Esophagus squamous epithelium (tissue), 5 donors: Measurements from ENCODE around the gene CYP26B1. TPM values are rescaled to one million over a fixed set of nuclear protein-coding genes. Genes with fewer than 3 reads are reported as not detected.
A peak's percentile ranks its signal among the peaks of the same experiment; 100 is the strongest.

ENCODE experiments used
- DNase-seq: peaks from one replicate; lab custom pipeline; 2025; lab: John Stamatoyannopoulos, UW
- H3K27ac ChIP-seq, 4 donors: fragments of 200-600 bp; sonication (generic); one replicate each; pipeline ENCODE4 v1.5.1; 2016 to 2019; ENCODE audit warnings: mild to moderate bottlenecking in 1 of 4
- H3K27me3 ChIP-seq, 4 donors: fragments of 200-600 bp; sonication (generic); 1 replicate in 3 of 4; 2 replicates in 1 of 4; pipeline versions ENCODE4 v1.5.1 to v1.6.0; 2017 to 2021; ENCODE audit warnings: antibody characterized with exemption in 1 of 4
- H3K36me3 ChIP-seq, 3 donors: fragments of 200-600 bp; sonication (generic); one replicate each; pipeline ENCODE4 v1.5.1; 2016 to 2019
- H3K4me1 ChIP-seq, 3 donors: fragments of 200-600 bp; sonication (generic); one replicate each; pipeline ENCODE4 v1.5.1; 2017 to 2019
- H3K4me3 ChIP-seq, 4 donors: fragments of 200-600 bp; sonication (generic); 1 replicate in 3 of 4; 2 replicates in 1 of 4; pipeline ENCODE4 v1.5.1; 2016 to 2019; ENCODE audit warnings: mild to moderate bottlenecking in 2 of 4, moderate library complexity in 1 of 4
- H3K9me3 ChIP-seq, 3 donors: fragments of 200-600 bp; sonication (generic); one replicate each; pipeline ENCODE4 v1.5.1; 2016 to 2019
- CTCF ChIP-seq, 6 experiments: fragments of 450-650 bp in 4 of 6; fragments of 200-600 bp in 2 of 6; sonication (generic) in 2 of 6; IDR thresholded peaks; one replicate each; pipeline ENCODE4 v1.5.1; 2016 to 2019; ENCODE audit warnings: antibody characterized with exemption in 6 of 6, mild to moderate bottlenecking in 4 of 6, moderate library complexity in 4 of 6
- POLR2A ChIP-seq, 4 donors: fragments of 450-650 bp; IDR thresholded peaks; one replicate each; pipeline ENCODE4 v1.6.1; 2017; ENCODE audit warnings: antibody characterized with exemption in 4 of 4, mild to moderate bottlenecking in 4 of 4, moderate library complexity in 3 of 4
- WGBS, 2 donors: methylation state at CpG; one replicate each; pipeline ENCODE4 v1.1.5; 2018; 5-methylcytosine and 5-hydroxymethylcytosine counted together
- intact Hi-C: fragments of 100-400 bp; cut with DNase I; formaldehyde crosslinking; loops from one replicate; pipeline ENCODE4 v1.15.0; 2022
- total RNA-seq, 4 donors: library from RNA; depleted of rRNA; stranded (reverse); fragments of >200 nt; gene quantifications; one replicate each; pipeline ENCODE4 v1.1.0, GENCODE V29; 2016
- donor health status: DM: yes; HTN: yes; CAD: no.

The CYP26B1 gene
- total RNA-seq, 4 donors from 2014 or later: 0.62 to 6.7 (median 1.3) TPM

- 22 to 29% methylated on average over 8 to 15 of the region's 65 CpGs for WGBS, 2 donors
- TF ChIP-seq CTCF (IDR thresholded peaks at IDR 0.05) (no peak), POLR2A (IDR thresholded peaks at IDR 0.05) (no peak)
- Histone ChIP-seq H3K27me3 (peaks cover 4 to 68% (median 19%) of the 10 kb centered on the region in 4 donors), H3K4me3 (peak overlapping the region in 3 of 4 donors; percentile 37 to 64 (median 50)), H3K9me3 (no peaks in the 10 kb centered on the region), H3K4me1 (peaks cover 50 to 71% (median 59%) of the 10 kb centered on the region in 3 donors), H3K27ac (peak overlapping the region in 3 of 4 donors; percentile 66 to 76 (median 73)), H3K36me3 (no peaks in the 10 kb centered on the region)
- intact Hi-C loops: loop anchor here (10.0 kb wide), 1 partner anchor 539 kb away; no protein-coding TSS in a partner anchor
- no peak for DNase-seq
Observed at GRCh38 chr2:72143441-72144273, 4.0 kb downstream of the CYP26B1 start.

GRCh38 chr2:72142570-72143440 lies 4.9 kb downstream of the CYP26B1 start:
- intact Hi-C loops: loop anchor here (10.0 kb wide), 1 partner anchor 538 kb away; no protein-coding TSS in a partner anchor
- no peak for DNase-seq
- H3K4me3 ChIP-seq: peak overlapping the region in 3 of 4 donors; percentile 37 to 64 (median 50)

GRCh38 chr2:72141881-72142451 lies 5.7 kb downstream of the CYP26B1 start:
- Histone ChIP-seq H3K36me3 (no peaks in the 10 kb centered on the region), H3K4me1 (peaks cover 39 to 74% (median 57%) of the 10 kb centered on the region in 3 donors), H3K4me3 (no peak overlapping the region), H3K27me3 (peaks cover 4 to 52% (median 10%) of the 10 kb centered on the region in 4 donors), H3K27ac (peak overlapping the region in 1 of 4 donors; percentile 76), H3K9me3 (no peaks in the 10 kb centered on the region)
- TF ChIP-seq POLR2A (IDR thresholded peaks at IDR 0.05): no peak
- TF ChIP-seq CTCF (IDR thresholded peaks at IDR 0.05): no peak
- intact Hi-C loops: loop anchor here (10.0 kb wide), 1 partner anchor 537 kb away; no protein-coding TSS in a partner anchor
- no peak for DNase-seq
- 82 to 83% methylated on average over 4 to 6 of the region's 13 CpGs for WGBS, 2 donors

More at GRCh38 chr2:72142570-72143440, 4.9 kb downstream of the CYP26B1 start:
- H3K36me3 ChIP-seq: no peaks in the 10 kb centered on the region
- peak overlapping the region in 3 of 4 donors; percentile 66 to 76 (median 73) for H3K27ac ChIP-seq
- 58 to 67% methylated on average over 11 to 19 of the region's 50 CpGs for WGBS, 2 donors
- TF ChIP-seq POLR2A (IDR thresholded peaks at IDR 0.05) (no peak), CTCF (IDR thresholded peaks at IDR 0.05) (no peak)
- peaks cover 4 to 60% (median 17%) of the 10 kb centered on the region in 4 donors for H3K27me3 ChIP-seq
- H3K4me1 ChIP-seq: peaks cover 48 to 74% (median 60%) of the 10 kb centered on the region in 3 donors
- no peaks in the 10 kb centered on the region for H3K9me3 ChIP-seq

GRCh38 chr2:72141032-72141645 lies 6.5 kb downstream of the CYP26B1 start:
- H3K9me3 ChIP-seq: no peaks in the 10 kb centered on the region
- 88 to 100% methylated on average over 1 to 4 of the region's 5 CpGs for WGBS, 2 donors
- H3K27ac ChIP-seq: no peak overlapping the region
- H3K4me3 ChIP-seq: no peak overlapping the region
- H3K4me1 ChIP-seq: peaks cover 33 to 67% (median 49%) of the 10 kb centered on the region in 3 donors
- peaks cover 0 to 44% (median 5%) of the 10 kb centered on the region in 4 donors for H3K27me3 ChIP-seq
- H3K36me3 ChIP-seq: no peaks in the 10 kb centered on the region
- TF ChIP-seq POLR2A (IDR thresholded peaks at IDR 0.05) (no peak), CTCF (IDR thresholded peaks at IDR 0.05) (no peak)
- intact Hi-C loops: loop anchor here (10.0 kb wide), 1 partner anchor 536 kb away; no protein-coding TSS in a partner anchor
- DNase-seq: no peak
